OCI-M2 (cell line): Measurements from ENCODE around the gene SCN11A.

Source experiments
- DNase-seq: peaks from one replicate; lab custom pipeline; 2025; ENCODE audit not compliant: unreplicated experiment; lab: John Stamatoyannopoulos, UW

Gene SCN11A

DNA sequence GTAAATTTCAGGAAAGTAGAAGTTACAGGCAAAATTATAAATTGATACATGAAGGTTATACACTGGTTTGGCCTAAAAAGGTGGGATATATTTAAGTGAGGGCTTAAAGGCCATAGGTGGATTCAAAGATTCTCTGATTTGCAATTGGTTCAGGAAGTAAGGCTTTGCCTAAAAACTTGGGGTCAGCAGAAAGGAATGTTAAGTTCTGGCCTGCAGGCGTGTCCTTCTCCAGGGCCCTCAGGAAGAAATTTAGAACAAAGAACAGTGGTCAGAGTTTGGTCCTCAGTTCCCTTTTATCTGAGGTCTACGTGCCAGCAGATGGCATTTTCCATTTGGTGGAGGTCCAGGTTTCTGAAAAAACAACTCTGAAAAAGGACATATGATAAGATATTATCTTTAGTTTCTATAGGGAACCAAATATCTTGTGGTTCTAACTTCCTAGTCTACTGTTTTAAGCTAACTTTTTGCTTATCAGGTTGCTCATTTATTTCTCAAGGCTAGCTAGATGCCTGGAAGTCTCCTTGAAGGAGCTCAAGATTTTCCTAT lies 40.5 kb downstream of the SCN11A start:
- DNase-seq = no peak

DNA sequence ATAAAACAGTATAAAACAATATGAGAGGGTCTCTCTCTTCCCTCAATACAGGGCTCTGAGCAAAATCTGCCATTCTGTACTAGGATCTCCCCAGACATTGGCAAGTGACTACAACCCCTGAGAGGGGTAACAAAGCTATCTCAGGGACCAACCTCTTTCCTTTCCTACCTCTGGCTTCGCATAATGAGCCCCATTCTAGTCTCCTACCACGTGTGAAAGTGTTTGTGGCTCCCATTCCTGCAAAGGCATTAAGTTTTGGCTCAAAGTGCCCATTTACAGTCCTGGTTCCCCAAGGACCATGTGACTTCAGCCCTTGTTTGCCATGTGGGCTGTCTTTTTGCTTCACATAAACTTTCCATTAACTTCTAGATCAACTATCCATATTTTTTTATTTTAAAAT lies 46.4 kb downstream of the SCN11A start:
- DNase-seq = no peak
